HepG2 (cell line): ENCODE data around the gene RAPH1. TPM values are rescaled to one million over a fixed set of nuclear protein-coding genes. Genes with fewer than 3 reads are reported as not detected.

ENCODE experiments used
- ATAC-seq: fragments of 200-7000 bp; cut with Tn5 transposase; 3 replicates; pipeline ENCODE4 v1.9.1; 2020; ENCODE audit warnings: mild to moderate bottlenecking, moderate library complexity
- BruUV-seq: library from RNA; stranded (reverse); fragments of 400-500 nt; replicated peaks from 2 replicates; lab custom pipeline; 2021; lab: Mats Ljungman, UMichigan
- CTCF ChIA-PET: fragments of 300-600 bp; formaldehyde crosslinking; extraction: SDS; loops from one replicate; lab custom pipeline; 2021; ENCODE audit warnings: low total read pairs, inconsistent platforms, low intra/inter-chr PET ratio; lab: Yijun Ruan, JAX
- POLR2A ChIA-PET: fragments of 350-600 bp; sonication (Branson Sonifier 250); formaldehyde crosslinking; loops from one replicate; lab custom pipeline; 2020; ENCODE audit warnings: antibody characterized with exemption, inconsistent platforms; lab: Yijun Ruan, JAX
- DNase-seq: peaks from one replicate; pipeline ENCODE4 v3.0.0-alpha.2; 2015; ENCODE audit warnings: low spot score
- FAIRE-seq: peaks from 3 replicates; lab custom pipeline; 2011; peaks lifted over from hg19 to GRCh38; lab: Jason Lieb, UNC
- H2AFZ ChIP-seq: one replicate; pipeline ENCODE4 v1.6.1; 2011; ENCODE audit warnings: low read length, inconsistent platforms
- H3K27ac ChIP-seq: fragments of 300-600 bp; 3 replicates; pipeline ENCODE4 v1.8.0; 2011; ENCODE audit warnings: mixed run types, mild to moderate bottlenecking, mixed read lengths, low read length, inconsistent platforms; ENCODE audit not compliant: insufficient read depth; ENCODE audit errors: extremely low read length
- H3K27me3 ChIP-seq, 2 experiments: fragments of 200-600 bp in 1 of 2; 2 replicates in 1 of 2; 3 replicates in 1 of 2; pipeline versions ENCODE4 v1.6.0 to v1.8.0; 2011; ENCODE audit warnings: low read length in 2 of 2, mild to moderate bottlenecking in 2 of 2, moderate library complexity in 2 of 2, inconsistent platforms in 1 of 2; ENCODE audit not compliant: insufficient read depth in 2 of 2, control insufficient read depth in 1 of 2
- H3K36me3 ChIP-seq, 2 experiments: fragments of 200-600 bp in 1 of 2; replicated peaks in 1 of 2; 2 replicates in 1 of 2; 3 replicates in 1 of 2; pipeline versions ENCODE4 v1.5.1 to v1.8.0; 2011; ENCODE audit warnings: low read length in 2 of 2, inconsistent platforms in 1 of 2; ENCODE audit not compliant: insufficient read depth in 2 of 2, control insufficient read depth in 1 of 2
- H3K4me1 ChIP-seq: 2 replicates; pipeline ENCODE4 v1.5.1; 2012; ENCODE audit warnings: low read length, inconsistent platforms; ENCODE audit not compliant: insufficient read depth
- H3K4me2 ChIP-seq: 2 replicates; pipeline ENCODE4 v1.6.0; 2011; ENCODE audit warnings: low read depth, low read length, inconsistent platforms
- H3K4me3 ChIP-seq, 3 experiments: fragments of 200-600 bp in 1 of 3; sonication (generic), shearing (Covaris generic) in 1 of 3; replicated peaks in 1 of 3; 2 replicates each; pipeline ENCODE4 v1.5.1; 2011 to 2016; ENCODE audit warnings: low read length in 3 of 3, inconsistent platforms in 2 of 3, low read depth in 2 of 3, mild to moderate bottlenecking in 2 of 3, control low read depth in 1 of 3, mixed read lengths in 1 of 3; ENCODE audit not compliant: insufficient read depth in 1 of 3
- H3K79me2 ChIP-seq: one replicate; pipeline ENCODE4 v1.6.1; 2011; ENCODE audit warnings: low read length, inconsistent platforms; ENCODE audit not compliant: insufficient read depth
- H3K9ac ChIP-seq: 2 replicates; pipeline ENCODE4 v1.6.0; 2011; ENCODE audit warnings: mild to moderate bottlenecking, low read depth, low read length, inconsistent platforms; ENCODE audit not compliant: insufficient read depth
- H3K9me3 ChIP-seq: 2 replicates; pipeline ENCODE4 v1.5.1; 2012; ENCODE audit warnings: mild to moderate bottlenecking, low read length
- H4K20me1 ChIP-seq: 2 replicates; pipeline ENCODE4 v1.6.0; 2011; ENCODE audit warnings: inconsistent platforms, mild to moderate bottlenecking, low read length, moderate library complexity; ENCODE audit not compliant: insufficient read depth
- KLF11 ChIP-seq: IDR thresholded peaks from 2 replicates; pipeline ENCODE4 v1.6.1; 2016; ENCODE audit warnings: missing compliant biosample characterization
- SMYD3 ChIP-seq: sonication (generic); formaldehyde crosslinking; IDR thresholded peaks from 2 replicates; pipeline ENCODE4 v1.8.1; 2023; ENCODE audit warnings: mild to moderate bottlenecking, missing genetic modification reagents
- STAT5B ChIP-seq: sonication (generic); formaldehyde crosslinking; IDR thresholded peaks from 2 replicates; pipeline ENCODE4 v1.4.0; 2020; ENCODE audit warnings: missing genetic modification reagents
- TMF1 ChIP-seq: sonication (generic); formaldehyde crosslinking; IDR thresholded peaks from 2 replicates; pipeline ENCODE4 v1.8.1; 2022; ENCODE audit warnings: low read depth, missing genetic modification reagents
- ZFP82 ChIP-seq: sonication (generic); formaldehyde crosslinking; IDR thresholded peaks from 2 replicates; pipeline ENCODE4 v1.5.1; 2020; ENCODE audit warnings: mild to moderate bottlenecking, missing genetic modification reagents, borderline replicate concordance
- ZNF3 ChIP-seq: IDR thresholded peaks from 2 replicates; pipeline ENCODE4 v1.7.0; 2017; ENCODE audit warnings: inconsistent platforms
- ZNF660 ChIP-seq: sonication (generic); formaldehyde crosslinking; IDR thresholded peaks from 2 replicates; pipeline ENCODE4 v1.5.1; 2020; ENCODE audit warnings: mild to moderate bottlenecking, low read depth, missing genetic modification reagents, borderline replicate concordance
- ZNF724P ChIP-seq: sonication (generic); formaldehyde crosslinking; IDR thresholded peaks from 2 replicates; pipeline ENCODE4 v1.8.0; 2022; ENCODE audit warnings: missing genetic modification reagents, borderline replicate concordance
- ZSCAN30 ChIP-seq: sonication (generic); formaldehyde crosslinking; IDR thresholded peaks from 2 replicates; pipeline ENCODE4 v1.5.0; 2020; ENCODE audit warnings: mild to moderate bottlenecking, missing genetic modification reagents
- in situ Hi-C: cut with HindIII; loops from 2 replicates; pipeline ENCODE4 v1.10.0; 2017; ENCODE audit warnings: low pct_unique_long_range_greater_than_20kb; ENCODE audit not compliant: extremely low pct_ligation_motif_present
- intact Hi-C: fragments of 100-400 bp; cut with micrococcal nuclease; formaldehyde crosslinking; loops from one replicate; pipeline ENCODE4 v1.10.0; 2022; ENCODE audit not compliant: unreplicated experiment
- polyA plus RNA-seq, 8 experiments: library from polyadenylated mRNA; depleted of rRNA in 3 of 8; stranded (reverse) in 7 of 8; unstranded in 1 of 8; fragments of >200 nt; fragmentation: Illumina TruSeq in 4 of 8; extraction: Trizol in 4 of 8; gene quantifications; 2 replicates each; pipeline versions ENCODE4 v1.2.1 to v1.2.3, GENCODE V29; 2011 to 2016; ENCODE audit warnings: low read depth in 4 of 8, missing spikeins in 1 of 8, mixed read lengths in 1 of 8; ENCODE audit not compliant: insufficient read depth in 1 of 8
- total RNA-seq, 5 experiments: library from RNA; depleted of rRNA; stranded (reverse); fragments of >200 nt; fragmentation: Illumina TruSeq; extraction: Trizol; gene quantifications; 2 replicates each; pipeline ENCODE4 v1.2.3, GENCODE V29; 2016; ENCODE audit warnings: low read depth in 1 of 5
- TF ChIP-seq, protein P1 (sequence below): sonication (generic); formaldehyde crosslinking; IDR thresholded peaks from 2 replicates; pipeline ENCODE4 v1.8.0; 2022; ENCODE audit warnings: mild to moderate bottlenecking, missing genetic modification reagents, borderline replicate concordance
- TF ChIP-seq, protein P2 (sequence below): IDR thresholded peaks from 2 replicates; pipeline ENCODE4 v1.4.0; 2020; ENCODE audit warnings: mild to moderate bottlenecking, missing genetic modification reagents
- TF ChIP-seq, protein P3 (sequence below): sonication (generic); formaldehyde crosslinking; IDR thresholded peaks from 2 replicates; pipeline ENCODE4; 2020; ENCODE audit warnings: missing genetic modification reagents, mild to moderate bottlenecking, borderline replicate concordance

The RAPH1 gene
- total and polyA plus RNA-seq, 2 of the 13 experiments (the other 11 are each of a cell fraction or from before 2014, with no cell fraction given), result 5.3 to 6.7 TPM

DNA sequence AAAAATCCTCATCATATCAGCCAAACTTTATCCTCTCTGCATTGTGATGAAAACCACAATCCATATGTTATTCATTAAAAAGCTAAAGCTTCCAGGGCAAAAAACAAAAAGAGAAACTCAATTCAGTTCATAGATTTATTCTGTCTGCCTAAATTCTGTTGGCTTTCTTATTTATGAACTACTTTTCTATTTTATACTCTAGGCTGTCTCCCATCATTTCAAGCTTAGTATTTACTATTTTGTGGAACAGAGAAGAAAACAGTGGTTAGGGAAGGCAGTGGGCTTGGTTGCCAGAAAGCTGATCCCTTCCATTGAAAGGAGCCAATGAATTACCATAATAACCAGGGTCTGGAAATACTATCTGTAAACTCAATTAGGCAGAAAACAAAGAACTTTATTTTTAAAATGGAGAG lies 71.8 kb downstream of the RAPH1 start:
- CTCF ChIA-PET, result no interaction called here
- H3K4me2 ChIP-seq, result no peak overlapping the region
- in situ Hi-C loops, result no loop called here
- H4K20me1 ChIP-seq, result no peaks in the 10 kb centered on the region
- DNase-seq, result no peak
- no peaks in the 10 kb centered on the region for H3K79me2 ChIP-seq
- H3K4me3 ChIP-seq, result no peak overlapping the region
- no peak overlapping the region for H2AFZ ChIP-seq
- TF ChIP-seq, protein P1, sequence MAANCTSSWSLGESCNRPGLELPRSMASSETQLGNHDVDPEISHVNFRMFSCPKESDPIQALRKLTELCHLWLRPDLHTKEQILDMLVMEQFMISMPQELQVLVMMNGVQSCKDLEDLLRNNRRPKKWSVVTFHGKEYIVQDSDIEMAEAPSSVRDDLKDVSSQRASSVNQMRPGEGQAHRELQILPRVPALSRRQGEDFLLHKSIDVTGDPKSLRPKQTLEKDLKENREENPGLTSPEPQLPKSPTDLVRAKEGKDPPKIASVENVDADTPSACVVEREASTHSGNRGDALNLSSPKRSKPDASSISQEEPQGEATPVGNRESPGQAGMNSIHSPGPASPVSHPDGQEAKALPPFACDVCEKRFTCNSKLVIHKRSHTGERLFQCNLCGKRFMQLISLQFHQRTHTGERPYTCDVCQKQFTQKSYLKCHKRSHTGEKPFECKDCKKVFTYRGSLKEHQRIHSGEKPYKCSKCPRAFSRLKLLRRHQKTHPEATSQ (CRISPR knock-in tag), result no peak
- TF ChIP-seq KLF11 (CRISPR knock-in tag) (no peak), ZSCAN30 (no peak), TMF1 (CRISPR knock-in tag) (no peak), ZNF660 (no peak), SMYD3 (CRISPR knock-in tag) (no peak), ZNF3 (no peak), ZNF724P (CRISPR knock-in tag) (no peak), STAT5B (no peak), ZFP82 (CRISPR knock-in tag) (no peak)
- TF ChIP-seq, protein P2, sequence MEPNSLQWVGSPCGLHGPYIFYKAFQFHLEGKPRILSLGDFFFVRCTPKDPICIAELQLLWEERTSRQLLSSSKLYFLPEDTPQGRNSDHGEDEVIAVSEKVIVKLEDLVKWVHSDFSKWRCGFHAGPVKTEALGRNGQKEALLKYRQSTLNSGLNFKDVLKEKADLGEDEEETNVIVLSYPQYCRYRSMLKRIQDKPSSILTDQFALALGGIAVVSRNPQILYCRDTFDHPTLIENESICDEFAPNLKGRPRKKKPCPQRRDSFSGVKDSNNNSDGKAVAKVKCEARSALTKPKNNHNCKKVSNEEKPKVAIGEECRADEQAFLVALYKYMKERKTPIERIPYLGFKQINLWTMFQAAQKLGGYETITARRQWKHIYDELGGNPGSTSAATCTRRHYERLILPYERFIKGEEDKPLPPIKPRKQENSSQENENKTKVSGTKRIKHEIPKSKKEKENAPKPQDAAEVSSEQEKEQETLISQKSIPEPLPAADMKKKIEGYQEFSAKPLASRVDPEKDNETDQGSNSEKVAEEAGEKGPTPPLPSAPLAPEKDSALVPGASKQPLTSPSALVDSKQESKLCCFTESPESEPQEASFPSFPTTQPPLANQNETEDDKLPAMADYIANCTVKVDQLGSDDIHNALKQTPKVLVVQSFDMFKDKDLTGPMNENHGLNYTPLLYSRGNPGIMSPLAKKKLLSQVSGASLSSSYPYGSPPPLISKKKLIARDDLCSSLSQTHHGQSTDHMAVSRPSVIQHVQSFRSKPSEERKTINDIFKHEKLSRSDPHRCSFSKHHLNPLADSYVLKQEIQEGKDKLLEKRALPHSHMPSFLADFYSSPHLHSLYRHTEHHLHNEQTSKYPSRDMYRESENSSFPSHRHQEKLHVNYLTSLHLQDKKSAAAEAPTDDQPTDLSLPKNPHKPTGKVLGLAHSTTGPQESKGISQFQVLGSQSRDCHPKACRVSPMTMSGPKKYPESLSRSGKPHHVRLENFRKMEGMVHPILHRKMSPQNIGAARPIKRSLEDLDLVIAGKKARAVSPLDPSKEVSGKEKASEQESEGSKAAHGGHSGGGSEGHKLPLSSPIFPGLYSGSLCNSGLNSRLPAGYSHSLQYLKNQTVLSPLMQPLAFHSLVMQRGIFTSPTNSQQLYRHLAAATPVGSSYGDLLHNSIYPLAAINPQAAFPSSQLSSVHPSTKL (CRISPR knock-in tag), result no peak
- TF ChIP-seq, protein P3, sequence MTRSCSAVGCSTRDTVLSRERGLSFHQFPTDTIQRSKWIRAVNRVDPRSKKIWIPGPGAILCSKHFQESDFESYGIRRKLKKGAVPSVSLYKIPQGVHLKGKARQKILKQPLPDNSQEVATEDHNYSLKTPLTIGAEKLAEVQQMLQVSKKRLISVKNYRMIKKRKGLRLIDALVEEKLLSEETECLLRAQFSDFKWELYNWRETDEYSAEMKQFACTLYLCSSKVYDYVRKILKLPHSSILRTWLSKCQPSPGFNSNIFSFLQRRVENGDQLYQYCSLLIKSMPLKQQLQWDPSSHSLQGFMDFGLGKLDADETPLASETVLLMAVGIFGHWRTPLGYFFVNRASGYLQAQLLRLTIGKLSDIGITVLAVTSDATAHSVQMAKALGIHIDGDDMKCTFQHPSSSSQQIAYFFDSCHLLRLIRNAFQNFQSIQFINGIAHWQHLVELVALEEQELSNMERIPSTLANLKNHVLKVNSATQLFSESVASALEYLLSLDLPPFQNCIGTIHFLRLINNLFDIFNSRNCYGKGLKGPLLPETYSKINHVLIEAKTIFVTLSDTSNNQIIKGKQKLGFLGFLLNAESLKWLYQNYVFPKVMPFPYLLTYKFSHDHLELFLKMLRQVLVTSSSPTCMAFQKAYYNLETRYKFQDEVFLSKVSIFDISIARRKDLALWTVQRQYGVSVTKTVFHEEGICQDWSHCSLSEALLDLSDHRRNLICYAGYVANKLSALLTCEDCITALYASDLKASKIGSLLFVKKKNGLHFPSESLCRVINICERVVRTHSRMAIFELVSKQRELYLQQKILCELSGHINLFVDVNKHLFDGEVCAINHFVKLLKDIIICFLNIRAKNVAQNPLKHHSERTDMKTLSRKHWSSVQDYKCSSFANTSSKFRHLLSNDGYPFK (CRISPR knock-in tag), result no peak
- no peak for FAIRE-seq
- no peaks in the 10 kb centered on the region for H3K4me1 ChIP-seq
- no peak overlapping the region for H3K27ac ChIP-seq
- no peak for ATAC-seq
- H3K36me3 ChIP-seq, result peaks cover 3 to 10% of the 10 kb centered on the region in 2 experiments; a peak in 3 of 5 replicates
- H3K27me3 ChIP-seq, result no peaks in the 10 kb centered on the region
- no peaks in the 10 kb centered on the region for H3K9me3 ChIP-seq
- intact Hi-C loops, result no loop called here
- no peak overlapping the region for H3K9ac ChIP-seq
- POLR2A ChIA-PET, result no interaction called here
- BruUV-seq, result no TSS peak
